ENCODE results near the gene NTM. TPM values are rescaled to one million over a fixed set of nuclear protein-coding genes. Genes with fewer than 3 reads are reported as not detected.

NTM gene
- total and polyA plus RNA-seq, 12 donors, result 0.26 to 11.5 (median 4.0) TPM

DNA sequence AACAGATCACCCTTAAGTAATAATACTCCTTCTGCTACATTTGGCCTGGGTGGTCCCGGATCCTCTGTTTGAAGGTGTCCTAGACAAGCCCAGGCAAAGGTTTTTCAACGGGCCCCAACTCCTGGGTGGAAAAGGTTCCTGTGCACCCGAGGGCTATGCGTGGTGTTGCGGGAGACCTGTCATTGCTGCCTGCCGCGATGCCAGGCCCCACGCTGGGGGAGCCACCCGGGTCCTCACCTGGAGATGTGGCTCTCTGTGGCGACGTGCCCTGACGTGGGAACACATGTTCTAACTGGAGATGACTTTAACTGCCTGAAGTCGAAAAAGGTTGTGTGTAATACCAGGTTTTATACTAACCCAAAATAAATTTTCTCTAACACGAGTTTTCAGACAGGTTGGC is 467.1 kb downstream of the NTM start:
- H3K27ac ChIP-seq, result no peak overlapping the region
- 82 to 92% (median 89%) methylated on average over 12 to 14 of the region's 14 CpGs for WGBS, 4 donors
- H3K27me3 ChIP-seq, result no peaks in the 10 kb centered on the region
- H3K4me3 ChIP-seq, result no peak overlapping the region
- H3K9me3 ChIP-seq (replicated peaks in 1 of 3), result no peaks in the 10 kb centered on the region
- no peak for TF ChIP-seq POLR2A (IDR thresholded peaks at IDR 0.05)
- TF ChIP-seq, protein P1, sequence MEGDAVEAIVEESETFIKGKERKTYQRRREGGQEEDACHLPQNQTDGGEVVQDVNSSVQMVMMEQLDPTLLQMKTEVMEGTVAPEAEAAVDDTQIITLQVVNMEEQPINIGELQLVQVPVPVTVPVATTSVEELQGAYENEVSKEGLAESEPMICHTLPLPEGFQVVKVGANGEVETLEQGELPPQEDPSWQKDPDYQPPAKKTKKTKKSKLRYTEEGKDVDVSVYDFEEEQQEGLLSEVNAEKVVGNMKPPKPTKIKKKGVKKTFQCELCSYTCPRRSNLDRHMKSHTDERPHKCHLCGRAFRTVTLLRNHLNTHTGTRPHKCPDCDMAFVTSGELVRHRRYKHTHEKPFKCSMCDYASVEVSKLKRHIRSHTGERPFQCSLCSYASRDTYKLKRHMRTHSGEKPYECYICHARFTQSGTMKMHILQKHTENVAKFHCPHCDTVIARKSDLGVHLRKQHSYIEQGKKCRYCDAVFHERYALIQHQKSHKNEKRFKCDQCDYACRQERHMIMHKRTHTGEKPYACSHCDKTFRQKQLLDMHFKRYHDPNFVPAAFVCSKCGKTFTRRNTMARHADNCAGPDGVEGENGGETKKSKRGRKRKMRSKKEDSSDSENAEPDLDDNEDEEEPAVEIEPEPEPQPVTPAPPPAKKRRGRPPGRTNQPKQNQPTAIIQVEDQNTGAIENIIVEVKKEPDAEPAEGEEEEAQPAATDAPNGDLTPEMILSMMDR (IDR thresholded peaks at IDR 0.05), result no peak
- intact Hi-C loops (cut with DNase I), result no loop called here
- DNase-seq, result no peak
- no peaks in the 10 kb centered on the region for H3K36me3 ChIP-seq (replicated peaks in 1 of 2)
- H3K4me1 ChIP-seq (replicated peaks in 1 of 2), result no peaks in the 10 kb centered on the region

- H3K9me3 ChIP-seq (replicated peaks in 1 of 3), result no peaks in the 10 kb centered on the region
- intact Hi-C loops (cut with DNase I), result no loop called here
- no peaks in the 10 kb centered on the region for H3K36me3 ChIP-seq (replicated peaks in 1 of 2)
- no peaks in the 10 kb centered on the region for H3K27me3 ChIP-seq
- DNase-seq, result no peak
- no peaks in the 10 kb centered on the region for H3K4me1 ChIP-seq (replicated peaks in 1 of 2)
- WGBS, 4 donors, result 86 to 92% (median 89%) methylated on average over 12 of the region's 12 CpGs
- no peak for TF ChIP-seq POLR2A (IDR thresholded peaks at IDR 0.05)
- TF ChIP-seq, protein P1 (IDR thresholded peaks at IDR 0.05), result no peak
- H3K4me3 ChIP-seq, result no peak overlapping the region
- no peak overlapping the region for H3K27ac ChIP-seq
Observed at GRCh38 chr11:131838016-131838415, 467.6 kb downstream of the NTM start.

DNA sequence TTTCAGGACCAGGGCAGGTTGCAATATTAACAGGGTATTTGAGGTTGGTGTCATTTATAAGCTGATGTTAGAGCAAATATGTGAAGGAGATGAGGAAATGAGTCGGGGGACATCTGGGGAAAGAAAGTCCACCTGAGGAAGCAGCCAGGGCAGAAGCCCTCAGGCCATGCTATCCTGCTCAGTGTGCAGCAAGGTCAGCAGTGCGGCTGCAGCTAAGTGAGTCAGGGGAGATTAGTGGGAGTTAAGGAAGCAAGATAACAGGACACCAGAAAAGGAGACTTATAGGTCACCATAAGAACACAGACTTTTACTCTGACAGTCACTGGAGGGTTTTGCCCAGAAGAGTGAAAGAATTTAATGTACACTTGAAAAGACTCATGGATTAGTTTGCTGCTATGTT is 468.9 kb downstream of the NTM start:
- TF ChIP-seq, protein P1 (IDR thresholded peaks at IDR 0.05), result no peak
- TF ChIP-seq POLR2A (IDR thresholded peaks at IDR 0.05), result no peak
- Histone ChIP-seq H3K9me3 (replicated peaks in 1 of 3) (no peaks in the 10 kb centered on the region), H3K4me1 (replicated peaks in 1 of 2) (no peaks in the 10 kb centered on the region), H3K27me3 (no peaks in the 10 kb centered on the region), H3K27ac (no peak overlapping the region), H3K4me3 (no peak overlapping the region), H3K36me3 (replicated peaks in 1 of 2) (no peaks in the 10 kb centered on the region)
- WGBS, 4 donors, result 54 to 73% (median 58%) methylated on average over 2 of the region's 2 CpGs
- no peak for DNase-seq
- intact Hi-C loops (cut with DNase I), result no loop called here

DNA sequence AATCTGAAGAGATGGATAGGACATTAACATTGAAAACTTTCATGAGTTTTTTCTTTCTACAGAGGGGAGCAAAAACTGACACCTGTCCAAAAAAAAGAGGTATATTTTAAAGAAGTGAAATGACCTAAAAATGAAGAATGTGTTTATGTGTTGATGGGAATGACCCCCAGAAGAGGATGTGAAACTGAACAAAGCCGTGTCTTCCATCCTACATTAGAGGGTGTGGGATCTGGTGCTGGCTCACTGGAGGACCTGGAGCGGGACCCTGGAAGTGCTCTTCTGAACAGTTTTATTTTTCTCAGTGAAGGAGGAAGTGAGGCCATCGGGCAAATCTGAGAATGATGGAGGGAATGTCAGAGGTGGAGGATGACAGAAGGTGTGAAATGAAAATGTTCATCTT is 470.1 kb downstream of the NTM start:
- Histone ChIP-seq H3K36me3 (replicated peaks in 1 of 2) (no peaks in the 10 kb centered on the region), H3K4me3 (no peak overlapping the region), H3K27ac (no peak overlapping the region), H3K4me1 (replicated peaks in 1 of 2) (no peaks in the 10 kb centered on the region), H3K27me3 (no peaks in the 10 kb centered on the region), H3K9me3 (replicated peaks in 1 of 3) (no peaks in the 10 kb centered on the region)
- no peak for TF ChIP-seq POLR2A (IDR thresholded peaks at IDR 0.05)
- TF ChIP-seq, protein P1 (IDR thresholded peaks at IDR 0.05), result no peak
- intact Hi-C loops (cut with DNase I), result no loop called here
- no peak for DNase-seq
- WGBS, 4 donors, result 54 to 67% (median 63%) methylated on average over 3 of the region's 3 CpGs

All from adrenal gland (tissue), 12 donors.